HepG2 (cell line): ENCODE results near the gene NLRC4. TPM values are rescaled to one million over a fixed set of nuclear protein-coding genes. Genes with fewer than 3 reads are reported as not detected.
A peak's percentile ranks its signal among the peaks of the same experiment; 100 is the strongest.

Experiments
- ATM ChIP-seq: fragments of 450-650 bp; IDR thresholded peaks from 2 replicates; pipeline ENCODE4 v1.7.1; 2017; ENCODE audit warnings: mild to moderate bottlenecking, borderline replicate concordance
- ATRX ChIP-seq: sonication (generic); formaldehyde crosslinking; IDR thresholded peaks from 2 replicates; pipeline ENCODE4 v1.4.0; 2020; ENCODE audit warnings: missing genetic modification reagents, borderline replicate concordance
- ETV5 ChIP-seq: IDR thresholded peaks from 2 replicates; pipeline ENCODE4 v1.6.1; 2018; ENCODE audit warnings: missing biosample characterization, missing genetic modification reagents, inconsistent platforms, borderline replicate concordance
- GTF3A ChIP-seq: sonication (generic); formaldehyde crosslinking; conservative IDR thresholded peaks from 2 replicates; pipeline ENCODE4 v1.4.0; 2020; ENCODE audit warnings: mild to moderate bottlenecking, missing genetic modification reagents
- HDAC1 ChIP-seq: sonication (generic); formaldehyde crosslinking; IDR thresholded peaks from 2 replicates; pipeline ENCODE4 v1.5.1; 2020; ENCODE audit warnings: mild to moderate bottlenecking, missing genetic modification reagents
- HNF4A ChIP-seq: sonication (generic); formaldehyde crosslinking; IDR thresholded peaks from 2 replicates; pipeline ENCODE4 v1.4.0; 2020; ENCODE audit warnings: missing genetic modification reagents
- HOXD1 ChIP-seq: sonication (generic); formaldehyde crosslinking; IDR thresholded peaks from 2 replicates; pipeline ENCODE4 v1.5.0; 2020; ENCODE audit warnings: missing genetic modification reagents
- IKZF1 ChIP-seq: fragments of 450-650 bp; IDR thresholded peaks from 2 replicates; pipeline ENCODE4 v1.7.1; 2016
- KDM1A ChIP-seq: IDR thresholded peaks from 2 replicates; pipeline ENCODE4 v1.6.1; 2016; ENCODE audit warnings: missing compliant biosample characterization
- MAZ ChIP-seq, 2 experiments: sonication (generic) in 1 of 2; formaldehyde crosslinking in 1 of 2; IDR thresholded peaks; 2 replicates each; pipeline versions ENCODE4 v1.5.0 to v1.6.1; 2012 to 2020; ENCODE audit warnings: low read depth in 2 of 2, mild to moderate bottlenecking in 2 of 2, borderline replicate concordance in 1 of 2, improper control_type of control experiment in 1 of 2, low read length in 1 of 2, missing genetic modification reagents in 1 of 2, moderate library complexity in 1 of 2
- MXD3 ChIP-seq: IDR thresholded peaks from 2 replicates; pipeline ENCODE4 v1.6.1; 2016; ENCODE audit warnings: mild to moderate bottlenecking, missing biosample characterization, missing genetic modification reagents
- NCOA2 ChIP-seq: sonication (generic); formaldehyde crosslinking; IDR thresholded peaks from 2 replicates; pipeline ENCODE4 v1.8.0; 2022; ENCODE audit warnings: inconsistent platforms
- PAXIP1 ChIP-seq: sonication (generic); formaldehyde crosslinking; conservative IDR thresholded peaks from 2 replicates; pipeline ENCODE4 v1.4.0; 2020; ENCODE audit warnings: mild to moderate bottlenecking, missing genetic modification reagents, moderate library complexity
- PLSCR1 ChIP-seq: sonication (generic); formaldehyde crosslinking; IDR thresholded peaks from 2 replicates; pipeline ENCODE4 v1.5.0; 2020; ENCODE audit warnings: missing genetic modification reagents, mild to moderate bottlenecking, borderline replicate concordance
- THAP11 ChIP-seq: IDR thresholded peaks from 2 replicates; pipeline ENCODE4 v1.6.1; 2016; ENCODE audit warnings: missing biosample characterization, missing genetic modification reagents
- TP53 ChIP-seq: sonication (generic); formaldehyde crosslinking; conservative IDR thresholded peaks from 2 replicates; pipeline ENCODE4 v1.4.0; 2020; ENCODE audit warnings: missing genetic modification reagents
- ZBTB39 ChIP-seq: sonication (generic); formaldehyde crosslinking; IDR thresholded peaks from 2 replicates; pipeline ENCODE4 v1.5.0; 2020; ENCODE audit warnings: missing genetic modification reagents
- ZNF251 ChIP-seq: sonication (generic); formaldehyde crosslinking; IDR thresholded peaks from 2 replicates; pipeline ENCODE4 v1.9.0; 2021; ENCODE audit warnings: mild to moderate bottlenecking, missing genetic modification reagents
- ZNF34 ChIP-seq: sonication (generic); formaldehyde crosslinking; IDR thresholded peaks from 2 replicates; pipeline ENCODE4 v1.4.0; 2020; ENCODE audit warnings: mild to moderate bottlenecking, missing genetic modification reagents, borderline replicate concordance
- ZNF383 ChIP-seq: sonication (generic); formaldehyde crosslinking; IDR thresholded peaks from 2 replicates; pipeline ENCODE4 v1.4.0; 2020; ENCODE audit warnings: missing genetic modification reagents, mild to moderate bottlenecking, borderline replicate concordance
- ZNF589 ChIP-seq: sonication (generic); formaldehyde crosslinking; conservative IDR thresholded peaks from 2 replicates; pipeline ENCODE4 v1.8.0; 2022; ENCODE audit warnings: mild to moderate bottlenecking, moderate library complexity, missing genetic modification reagents
- ZNF724P ChIP-seq: sonication (generic); formaldehyde crosslinking; IDR thresholded peaks from 2 replicates; pipeline ENCODE4 v1.8.0; 2022; ENCODE audit warnings: missing genetic modification reagents, borderline replicate concordance
- ZNF746 ChIP-seq: sonication (generic); formaldehyde crosslinking; IDR thresholded peaks from 2 replicates; pipeline ENCODE4 v1.8.0; 2022; ENCODE audit warnings: mild to moderate bottlenecking, missing genetic modification reagents
- ZNF784 ChIP-seq: sonication (generic); formaldehyde crosslinking; IDR thresholded peaks from 2 replicates; pipeline ENCODE4 v1.5.1; 2020; ENCODE audit warnings: missing genetic modification reagents, mild to moderate bottlenecking, borderline replicate concordance
- polyA plus RNA-seq, 8 experiments: library from polyadenylated mRNA; depleted of rRNA in 3 of 8; stranded (reverse) in 7 of 8; unstranded in 1 of 8; fragments of >200 nt; fragmentation: Illumina TruSeq in 4 of 8; extraction: Trizol in 4 of 8; gene quantifications; 2 replicates each; pipeline versions ENCODE4 v1.2.1 to v1.2.3, GENCODE V29; 2011 to 2016; ENCODE audit warnings: low read depth in 4 of 8, missing spikeins in 1 of 8, mixed read lengths in 1 of 8; ENCODE audit not compliant: insufficient read depth in 1 of 8
- total RNA-seq, 5 experiments: library from RNA; depleted of rRNA; stranded (reverse); fragments of >200 nt; fragmentation: Illumina TruSeq; extraction: Trizol; gene quantifications; 2 replicates each; pipeline ENCODE4 v1.2.3, GENCODE V29; 2016; ENCODE audit warnings: low read depth in 1 of 5

NLRC4 gene
- total and polyA plus RNA-seq, 2 of the 13 experiments (the other 11 are each of a cell fraction or from before 2014, with no cell fraction given), result 0.15 to 0.29 TPM

GRCh38 chr2:32250290-32250689 is 14.4 kb downstream of the NLRC4 start (continued):
- TF ChIP-seq ZNF784 (CRISPR knock-in tag), result no peak
- TF ChIP-seq PAXIP1 (CRISPR knock-in tag), result peak; percentile 51
- peak; percentile 27; the same call in 1 of the 2 replicates for TF ChIP-seq NCOA2 (CRISPR knock-in tag)
- TF ChIP-seq ZNF746, result peak; percentile 29; the same call in 1 of the 2 replicates
- TF ChIP-seq ZNF251 (CRISPR knock-in tag), result no peak
- 0 out of 2 replicates have a peak, but pooled peaks have one; percentile 51 for TF ChIP-seq ZBTB39
- TF ChIP-seq HDAC1 (CRISPR knock-in tag), result peak; percentile 42; the same call in 1 of the 2 replicates
- no peak for TF ChIP-seq TP53 (CRISPR knock-in tag)
- TF ChIP-seq THAP11 (CRISPR knock-in tag), result 0 out of 2 replicates have a peak, but pooled peaks have one; percentile 20
- TF ChIP-seq ETV5 (CRISPR knock-in tag), result peak; percentile 45; the same call in 1 of the 2 replicates
- TF ChIP-seq ZNF383 (CRISPR knock-in tag), result no peak
- no peak for TF ChIP-seq ATRX (CRISPR knock-in tag)
- no peak for TF ChIP-seq KDM1A (CRISPR knock-in tag)
- no peak for TF ChIP-seq GTF3A (CRISPR knock-in tag)
- 0 out of 2 replicates have a peak, but pooled peaks have one; percentile 45 for TF ChIP-seq ZNF34 (CRISPR knock-in tag)
- TF ChIP-seq MAZ (IDR thresholded peaks at IDR 0.05; ENCODE audit: borderline replicate concordance, low read depth, low read length), result no peak
- TF ChIP-seq MAZ (CRISPR knock-in tag; IDR thresholded peaks at IDR 0.05; ENCODE audit: low read depth), result no peak
- no peak for TF ChIP-seq IKZF1
- TF ChIP-seq HOXD1 (CRISPR knock-in tag), result no peak
- TF ChIP-seq ATM, result no peak
- no peak for TF ChIP-seq ZNF589 (CRISPR knock-in tag)
- TF ChIP-seq ZNF724P (CRISPR knock-in tag), result no peak
- no peak for TF ChIP-seq PLSCR1 (CRISPR knock-in tag)
- no peak for TF ChIP-seq MXD3 (CRISPR knock-in tag)
- peak; percentile 74 for TF ChIP-seq HNF4A (CRISPR knock-in tag)
